DND-41 (cell line): ENCODE data around the gene FBF1.
A peak's percentile ranks its signal among the peaks of the same experiment; 100 is the strongest.

ENCODE experiments used
- ATAC-seq: fragments of 200-7000 bp; cut with Tn5 transposase; 3 replicates; pipeline ENCODE4 v1.9.1; 2021; ENCODE audit warnings: low read depth; ENCODE audit not compliant: insufficient read depth
- DNase-seq: peaks from one replicate; pipeline ENCODE4 v3.0.0-alpha.2; 2020
- H2AFZ ChIP-seq: 2 replicates; pipeline ENCODE4 v1.6.0; 2012; ENCODE audit warnings: low read depth, low read length
- H3K27ac ChIP-seq: 2 replicates; pipeline ENCODE4 v1.5.1; 2012; ENCODE audit warnings: low read length, inconsistent platforms
- H3K27me3 ChIP-seq: fragments of 200-600 bp; sonication (generic); 2 replicates; pipeline ENCODE4 v1.6.0; 2012; ENCODE audit warnings: low read length, mild to moderate bottlenecking, inconsistent platforms; ENCODE audit not compliant: insufficient read depth, poor library complexity
- H3K36me3 ChIP-seq: 2 replicates; pipeline ENCODE4 v1.5.1; 2012; ENCODE audit warnings: low read length, inconsistent platforms; ENCODE audit not compliant: insufficient read depth
- H3K4me1 ChIP-seq: 2 replicates; pipeline ENCODE4 v1.5.1; 2012; ENCODE audit warnings: mild to moderate bottlenecking, low read length; ENCODE audit not compliant: insufficient read depth
- H3K4me2 ChIP-seq: 2 replicates; pipeline ENCODE4 v1.6.0; 2012; ENCODE audit warnings: mild to moderate bottlenecking, moderate library complexity, low read length, inconsistent platforms; ENCODE audit not compliant: insufficient read depth
- H3K4me3 ChIP-seq, 2 experiments: fragments of 200-600 bp in 1 of 2; shearing (Covaris generic) in 1 of 2; 2 replicates each; pipeline ENCODE4 v1.5.1; 2012 to 2016; ENCODE audit warnings: inconsistent platforms in 2 of 2, low read length in 2 of 2, mild to moderate bottlenecking in 2 of 2, low read depth in 1 of 2, moderate library complexity in 1 of 2
- H3K79me2 ChIP-seq: 2 replicates; pipeline ENCODE4 v1.6.0; 2012; ENCODE audit warnings: low read length, inconsistent platforms; ENCODE audit not compliant: insufficient read depth
- H3K9ac ChIP-seq: 2 replicates; pipeline ENCODE4 v1.6.0; 2012; ENCODE audit warnings: low read depth, mild to moderate bottlenecking, inconsistent platforms, low read length, moderate library complexity
- H3K9me3 ChIP-seq: 2 replicates; pipeline ENCODE4 v1.5.1; 2012; ENCODE audit warnings: low read length, moderate library complexity, mild to moderate bottlenecking, inconsistent platforms; ENCODE audit not compliant: insufficient read depth, severe bottlenecking
- H4K20me1 ChIP-seq: 2 replicates; pipeline ENCODE4 v1.6.0; 2012; ENCODE audit warnings: low read length; ENCODE audit not compliant: insufficient read depth
- CTCF ChIP-seq: IDR thresholded peaks from 2 replicates; pipeline ENCODE4 v1.5.1; 2012; ENCODE audit warnings: borderline replicate concordance, low read length, moderate library complexity, mild to moderate bottlenecking; ENCODE audit not compliant: poor library complexity, severe bottlenecking; ENCODE audit errors: extremely low read depth
- EZH2 ChIP-seq: IDR thresholded peaks from 3 replicates; pipeline ENCODE4 v1.6.1; 2012; ENCODE audit warnings: borderline replicate concordance, low read depth, mild to moderate bottlenecking, moderate library complexity, low read length, inconsistent platforms; ENCODE audit not compliant: severe bottlenecking

The FBF1 gene

DNA sequence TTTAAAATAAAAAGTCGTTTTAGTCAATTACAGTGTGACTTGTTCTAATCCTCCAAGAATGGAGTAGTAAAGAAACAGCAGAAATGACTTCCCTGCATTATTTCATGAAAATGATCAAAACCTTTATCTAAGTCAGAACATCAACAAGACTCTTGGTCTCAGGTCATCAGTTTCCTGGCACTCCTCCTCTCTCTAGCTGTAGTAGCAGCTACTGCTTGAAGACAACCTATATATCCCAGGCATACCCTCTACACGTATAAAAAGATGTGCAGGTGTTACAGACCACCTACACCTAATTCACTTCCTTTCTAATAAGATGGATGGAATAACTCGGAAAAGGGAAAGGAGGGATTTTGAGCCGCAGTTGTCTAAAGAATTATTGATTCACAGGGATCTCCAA, 1.6 kb upstream of the FBF1 start:
- no peak overlapping the region for H3K4me2 ChIP-seq
- no peak overlapping the region for H3K27ac ChIP-seq
- TF ChIP-seq EZH2 (no peak), CTCF (no peak)
- peaks cover 17% of the 10 kb centered on the region for H3K4me1 ChIP-seq
- DNase-seq (no peak), ATAC-seq (no peak)
- H3K9ac ChIP-seq, result no peak overlapping the region
- no peak overlapping the region for H2AFZ ChIP-seq
- no peaks in the 10 kb centered on the region for H4K20me1 ChIP-seq
- H3K36me3 ChIP-seq, result peaks cover 10% of the 10 kb centered on the region
- H3K79me2 ChIP-seq, result peaks cover 6% of the 10 kb centered on the region
- no peak overlapping the region for H3K4me3 ChIP-seq
- H3K27me3 ChIP-seq, result no peaks in the 10 kb centered on the region
- H3K9me3 ChIP-seq, result no peaks in the 10 kb centered on the region

DNA sequence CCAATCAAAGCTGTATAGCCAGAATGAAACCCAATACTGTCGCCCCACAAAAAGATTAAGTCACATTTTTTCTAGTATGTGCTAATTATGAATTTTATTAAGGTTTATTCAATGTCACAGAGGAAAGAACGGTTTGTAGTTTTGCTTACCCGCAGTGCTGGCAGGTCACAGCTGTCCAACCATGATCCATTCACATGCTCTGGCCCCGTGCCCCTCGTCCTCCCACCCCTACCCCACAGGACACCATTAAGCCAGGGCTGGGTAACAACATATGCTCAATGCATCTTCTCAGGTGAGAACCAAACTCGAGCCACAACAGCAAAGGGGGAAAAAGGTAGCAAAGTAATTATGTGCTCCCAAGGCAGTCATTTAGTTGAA, 589 bp upstream of the FBF1 start:
- Histone ChIP-seq H3K4me1 (peaks cover 17% of the 10 kb centered on the region), H3K36me3 (peaks cover 6% of the 10 kb centered on the region), H2AFZ (peak overlapping the region; percentile 73), H3K27me3 (no peaks in the 10 kb centered on the region), H3K79me2 (peaks cover 6% of the 10 kb centered on the region), H3K4me3 (peak overlapping the region; percentile 96 to 98; a peak in 3 of 4 replicates), H4K20me1 (no peaks in the 10 kb centered on the region), H3K9ac (peak overlapping the region; percentile 98), H3K9me3 (no peaks in the 10 kb centered on the region), H3K27ac (peak overlapping the region; percentile 24; the same call in 1 of the 2 replicates), H3K4me2 (peak overlapping the region; percentile 90)
- no peak for TF ChIP-seq EZH2
- no peak for TF ChIP-seq CTCF
- DNase-seq, result no peak
- ATAC-seq, result no peak

DNA sequence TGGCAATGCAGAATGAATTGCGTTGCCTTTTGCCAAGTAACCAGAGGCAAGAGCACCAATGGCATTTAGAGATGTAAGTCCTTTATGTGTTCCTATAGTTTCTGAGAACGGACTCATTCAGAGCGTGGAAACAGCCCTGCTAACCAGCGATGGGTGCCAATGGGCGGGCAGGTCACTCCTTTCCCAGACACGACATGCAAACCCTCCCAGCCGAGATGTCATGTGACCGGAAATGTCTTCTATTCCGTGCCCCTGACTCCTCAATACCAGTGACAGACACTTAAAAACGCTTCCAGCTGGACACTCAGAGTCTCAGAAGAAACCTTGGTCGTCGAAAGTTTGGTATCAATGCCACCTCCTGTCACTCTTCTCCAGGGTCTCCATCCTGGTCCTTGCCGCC, 3.2 kb downstream of the FBF1 start:
- Histone ChIP-seq H2AFZ (no peak overlapping the region), H3K9me3 (no peaks in the 10 kb centered on the region), H3K36me3 (no peaks in the 10 kb centered on the region; the same call in 1 of the 2 replicates), H4K20me1 (no peaks in the 10 kb centered on the region), H3K27ac (no peak overlapping the region), H3K4me3 (no peak overlapping the region), H3K4me1 (peaks cover 17% of the 10 kb centered on the region), H3K9ac (no peak overlapping the region), H3K79me2 (peaks cover 6% of the 10 kb centered on the region), H3K4me2 (no peak overlapping the region), H3K27me3 (no peaks in the 10 kb centered on the region)
- no peak for ATAC-seq
- TF ChIP-seq CTCF (no peak), EZH2 (no peak)
- no peak for DNase-seq

- H3K9me3 ChIP-seq, result no peaks in the 10 kb centered on the region
- no peak for TF ChIP-seq EZH2
- TF ChIP-seq CTCF, result no peak
- H3K4me2 ChIP-seq, result no peak overlapping the region
- H3K27ac ChIP-seq, result no peak overlapping the region
- no peaks in the 10 kb centered on the region for H3K27me3 ChIP-seq
- no peak overlapping the region for H3K4me3 ChIP-seq
- H3K9ac ChIP-seq, result no peak overlapping the region
- H2AFZ ChIP-seq, result no peak overlapping the region
- no peak for ATAC-seq
- no peak for DNase-seq
- H3K36me3 ChIP-seq, result no peaks in the 10 kb centered on the region
- no peaks in the 10 kb centered on the region for H3K79me2 ChIP-seq
- no peaks in the 10 kb centered on the region for H4K20me1 ChIP-seq
- H3K4me1 ChIP-seq, result no peaks in the 10 kb centered on the region
Observed at GRCh38 chr17:75933808-75934207, 7.0 kb downstream of the FBF1 start.
